ENCODE results near the gene CEACAM19. TPM values are rescaled to one million over a fixed set of nuclear protein-coding genes. Genes with fewer than 3 reads are reported as not detected.

The CEACAM19 gene
- total RNA-seq, 1 experiment from 2014 or later, result 8.0 TPM

DNA sequence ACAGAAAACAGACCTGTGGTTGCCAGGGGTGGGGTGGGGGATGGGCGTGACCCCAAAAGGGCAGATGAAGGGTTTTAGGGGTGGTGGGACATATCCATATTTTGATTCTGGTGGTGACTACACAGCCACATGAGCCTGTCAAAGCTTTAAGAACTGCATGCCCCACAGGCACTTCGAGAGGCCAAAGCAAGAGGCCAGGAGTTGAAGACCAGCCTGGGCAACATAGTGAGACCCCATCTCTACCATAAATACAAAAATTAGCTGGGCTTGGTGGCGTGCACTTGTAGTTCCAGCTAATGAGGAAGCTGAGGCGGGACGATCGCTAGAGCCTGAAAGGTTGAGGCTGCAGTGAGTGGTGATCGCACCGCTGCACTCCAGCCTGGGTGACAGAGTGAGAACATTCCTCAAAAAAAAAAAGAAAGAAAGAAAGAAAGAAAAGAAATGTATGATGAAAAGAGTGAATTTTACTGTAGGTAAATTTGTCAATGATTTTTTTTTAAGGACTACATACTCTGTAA, 58.3 kb downstream of the CEACAM19 start:
- intact Hi-C loops (cut with micrococcal nuclease; ENCODE audit: unreplicated experiment), result no loop called here
- Histone ChIP-seq H2AFZ (no peak overlapping the region), H3F3A (ENCODE audit: insufficient read depth, low read depth) (peaks cover 25% of the 10 kb centered on the region), H3K4me3 (no peak overlapping the region), H3K9me3 (ENCODE audit: insufficient read depth, low read depth) (no peaks in the 10 kb centered on the region), H3K79me2 (ENCODE audit: low read depth) (no peaks in the 10 kb centered on the region), H3K9me2 (ENCODE audit: insufficient read depth) (no peaks in the 10 kb centered on the region), H3K27ac (no peak overlapping the region), H4K20me1 (ENCODE audit: insufficient read depth) (no peaks in the 10 kb centered on the region), H3K36me3 (ENCODE audit: low read depth) (no peaks in the 10 kb centered on the region), H3K27me3 (ENCODE audit: insufficient read depth, low read depth) (no peaks in the 10 kb centered on the region), H3K4me2 (no peak overlapping the region), H3K4me1 (replicated peaks; ENCODE audit: insufficient read depth) (peaks cover 26% of the 10 kb centered on the region)
- TF ChIP-seq, protein P1, sequence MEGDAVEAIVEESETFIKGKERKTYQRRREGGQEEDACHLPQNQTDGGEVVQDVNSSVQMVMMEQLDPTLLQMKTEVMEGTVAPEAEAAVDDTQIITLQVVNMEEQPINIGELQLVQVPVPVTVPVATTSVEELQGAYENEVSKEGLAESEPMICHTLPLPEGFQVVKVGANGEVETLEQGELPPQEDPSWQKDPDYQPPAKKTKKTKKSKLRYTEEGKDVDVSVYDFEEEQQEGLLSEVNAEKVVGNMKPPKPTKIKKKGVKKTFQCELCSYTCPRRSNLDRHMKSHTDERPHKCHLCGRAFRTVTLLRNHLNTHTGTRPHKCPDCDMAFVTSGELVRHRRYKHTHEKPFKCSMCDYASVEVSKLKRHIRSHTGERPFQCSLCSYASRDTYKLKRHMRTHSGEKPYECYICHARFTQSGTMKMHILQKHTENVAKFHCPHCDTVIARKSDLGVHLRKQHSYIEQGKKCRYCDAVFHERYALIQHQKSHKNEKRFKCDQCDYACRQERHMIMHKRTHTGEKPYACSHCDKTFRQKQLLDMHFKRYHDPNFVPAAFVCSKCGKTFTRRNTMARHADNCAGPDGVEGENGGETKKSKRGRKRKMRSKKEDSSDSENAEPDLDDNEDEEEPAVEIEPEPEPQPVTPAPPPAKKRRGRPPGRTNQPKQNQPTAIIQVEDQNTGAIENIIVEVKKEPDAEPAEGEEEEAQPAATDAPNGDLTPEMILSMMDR (conservative IDR thresholded peaks at IDR 0.05), result no peak
- TF ChIP-seq EZH2 (IDR thresholded peaks at IDR 0.05; ENCODE audit: low read depth), result no peak
- POLR2A ChIA-PET (ENCODE audit: unreplicated experiment), result interaction anchor here (0.8 kb wide), 1 partner anchor 47 kb away, joined by 6 read pairs; no protein-coding TSS in a partner anchor
- no TSS peak for BruUV-seq (replicated peaks)
- no peak for DNase-seq
- CTCF ChIA-PET, result no interaction called here

DNA sequence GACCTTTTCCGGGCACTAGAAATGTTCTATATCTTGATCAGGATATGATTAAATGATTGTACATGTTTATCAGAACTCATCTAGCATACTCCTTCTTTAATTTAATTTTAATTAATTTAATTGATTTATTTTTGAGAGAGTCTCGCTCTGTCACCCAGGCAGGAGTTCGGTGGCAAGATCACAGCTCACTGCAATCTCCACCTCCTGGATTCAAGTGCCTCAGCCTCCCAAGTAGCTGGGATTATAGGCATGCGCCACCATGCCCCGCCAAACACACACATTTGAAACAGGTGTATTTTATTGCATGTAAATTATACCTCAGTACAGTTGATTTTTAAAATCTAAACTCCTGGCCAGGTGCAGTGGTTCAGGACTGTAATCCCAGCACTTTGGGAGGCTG, 59.8 kb downstream of the CEACAM19 start:
- ChIA-PET CTCF (interaction anchor here (0.6 kb wide), 1 partner anchor 10 kb away, joined by 3 read pairs; no protein-coding TSS in a partner anchor), POLR2A (ENCODE audit: unreplicated experiment) (no interaction called here)
- BruUV-seq (replicated peaks), result no TSS peak

DNA sequence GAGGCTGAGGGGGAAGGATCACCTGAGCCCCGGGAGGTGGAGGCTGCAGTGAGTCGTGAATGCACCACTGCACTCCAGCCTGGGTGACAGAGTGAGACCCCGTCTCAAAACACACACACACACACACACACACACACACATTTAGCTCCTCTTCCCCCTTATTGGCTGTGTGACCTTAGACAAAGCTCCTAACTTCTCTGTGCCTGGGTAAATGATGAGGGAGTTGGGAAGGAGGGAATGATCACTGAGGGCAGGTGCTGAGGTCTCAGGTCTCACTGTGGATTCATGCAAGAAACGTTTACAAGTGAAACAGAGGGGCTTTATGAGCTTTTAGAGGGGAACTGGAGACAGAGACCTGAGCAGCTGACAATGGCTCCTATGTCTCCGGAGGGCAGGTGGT, 60.3 kb downstream of the CEACAM19 start:
- Histone ChIP-seq H3K9me2 (ENCODE audit: insufficient read depth) (no peaks in the 10 kb centered on the region), H3K4me2 (no peak overlapping the region), H2AFZ (no peak overlapping the region), H3K27me3 (ENCODE audit: insufficient read depth, low read depth) (no peaks in the 10 kb centered on the region), H4K20me1 (ENCODE audit: insufficient read depth) (no peaks in the 10 kb centered on the region), H3K79me2 (ENCODE audit: low read depth) (no peaks in the 10 kb centered on the region), H3K4me1 (replicated peaks; ENCODE audit: insufficient read depth) (peaks cover 23% of the 10 kb centered on the region), H3K36me3 (ENCODE audit: low read depth) (no peaks in the 10 kb centered on the region), H3K9me3 (ENCODE audit: insufficient read depth, low read depth) (no peaks in the 10 kb centered on the region), H3K27ac (no peak overlapping the region), H3K4me3 (no peak overlapping the region), H3F3A (ENCODE audit: insufficient read depth, low read depth) (peaks cover 25% of the 10 kb centered on the region)
- DNase-seq, result no peak
- ChIA-PET POLR2A (ENCODE audit: unreplicated experiment) (no interaction called here), CTCF (interaction anchor here (0.6 kb wide), 1 partner anchor 10 kb away, joined by 3 read pairs; no protein-coding TSS in a partner anchor)
- TF ChIP-seq, protein P1 (conservative IDR thresholded peaks at IDR 0.05), result no peak
- no peak for TF ChIP-seq EZH2 (IDR thresholded peaks at IDR 0.05; ENCODE audit: low read depth)
- no TSS peak for BruUV-seq (replicated peaks)
- intact Hi-C loops (cut with micrococcal nuclease; ENCODE audit: unreplicated experiment), result no loop called here

More for the DNA sequence above, 59.8 kb downstream of the CEACAM19 start:
- no peaks in the 10 kb centered on the region for H3K9me3 ChIP-seq (ENCODE audit: insufficient read depth, low read depth)
- H3K4me3 ChIP-seq, result no peak overlapping the region
- H3K4me1 ChIP-seq (replicated peaks; ENCODE audit: insufficient read depth), result peaks cover 27% of the 10 kb centered on the region
- H3K36me3 ChIP-seq (ENCODE audit: low read depth), result no peaks in the 10 kb centered on the region
- H3K27ac ChIP-seq, result no peak overlapping the region
- no peak overlapping the region for H2AFZ ChIP-seq
- DNase-seq, result no peak
- no peak for TF ChIP-seq EZH2 (IDR thresholded peaks at IDR 0.05; ENCODE audit: low read depth)
- TF ChIP-seq, protein P1 (conservative IDR thresholded peaks at IDR 0.05), result no peak
- no peaks in the 10 kb centered on the region for H3K9me2 ChIP-seq (ENCODE audit: insufficient read depth)
- H3K4me2 ChIP-seq, result no peak overlapping the region
- intact Hi-C loops (cut with micrococcal nuclease; ENCODE audit: unreplicated experiment), result no loop called here
- H3K79me2 ChIP-seq (ENCODE audit: low read depth), result no peaks in the 10 kb centered on the region
- H4K20me1 ChIP-seq (ENCODE audit: insufficient read depth), result no peaks in the 10 kb centered on the region
- no peaks in the 10 kb centered on the region for H3K27me3 ChIP-seq (ENCODE audit: insufficient read depth, low read depth)
- peaks cover 25% of the 10 kb centered on the region for H3F3A ChIP-seq (ENCODE audit: insufficient read depth, low read depth)
